ENCODE results near the gene CLRN2. TPM values are rescaled to one million over a fixed set of nuclear protein-coding genes. Genes with fewer than 3 reads are reported as not detected.

The CLRN2 gene
- total RNA-seq, 1 experiment from 2014 or later, result not detected

- H3K27ac Mint-ChIP-seq, result no peak overlapping the region
- CTCF ChIA-PET, result interaction anchor here (0.6 to 1.9 kb wide), 5 partner anchors 8 to 234 kb away, joined by 5 to 7 read pairs (median 5); no protein-coding TSS in a partner anchor
Measured at GRCh38 chr4:17468619-17469221, 46.2 kb upstream of the CLRN2 start.

GRCh38 chr4:17469931-17470674 is 44.9 kb upstream of the CLRN2 start:
- Mint-ChIP-seq H3K4me3 (no peak overlapping the region), H3K4me1 (peaks cover 4% of the 10 kb centered on the region), H3K9me3 (no peaks in the 10 kb centered on the region), H3K27ac (no peak overlapping the region), H3K36me3 (no peaks in the 10 kb centered on the region), H3K27me3 (ENCODE audit: low read depth) (no peaks in the 10 kb centered on the region)
- CTCF ChIA-PET, result interaction anchor here (0.5 to 1.9 kb wide), 5 partner anchors 10 to 1135 kb away, joined by 4 to 7 read pairs (median 5); no protein-coding TSS in a partner anchor
- ATAC-seq (no peak), DNase-seq (ENCODE audit: low spot score) (no peak)
- POLR2A ChIA-PET, result no interaction called here
- no peak for TF ChIP-seq ZBTB21 (CRISPR knock-in tag; IDR thresholded peaks at IDR 0.05; ENCODE audit: borderline replicate concordance)
- no peak for TF ChIP-seq SP1 (CRISPR knock-in tag; conservative IDR thresholded peaks at IDR 0.05)
- no peak for TF ChIP-seq TEAD1 (CRISPR knock-in tag; IDR thresholded peaks at IDR 0.05)
- TF ChIP-seq ATF6 (CRISPR knock-in tag; IDR thresholded peaks at IDR 0.05), result no peak
- no peak for TF ChIP-seq ZNF138 (CRISPR knock-in tag; conservative IDR thresholded peaks at IDR 0.05)
- TF ChIP-seq HMGA2 (CRISPR knock-in tag; IDR thresholded peaks at IDR 0.05), result no peak
- TF ChIP-seq SOX15 (CRISPR knock-in tag; IDR thresholded peaks at IDR 0.05), result no peak
- no peak for TF ChIP-seq ZNF671 (CRISPR knock-in tag; IDR thresholded peaks at IDR 0.05)
- TF ChIP-seq, protein P1, sequence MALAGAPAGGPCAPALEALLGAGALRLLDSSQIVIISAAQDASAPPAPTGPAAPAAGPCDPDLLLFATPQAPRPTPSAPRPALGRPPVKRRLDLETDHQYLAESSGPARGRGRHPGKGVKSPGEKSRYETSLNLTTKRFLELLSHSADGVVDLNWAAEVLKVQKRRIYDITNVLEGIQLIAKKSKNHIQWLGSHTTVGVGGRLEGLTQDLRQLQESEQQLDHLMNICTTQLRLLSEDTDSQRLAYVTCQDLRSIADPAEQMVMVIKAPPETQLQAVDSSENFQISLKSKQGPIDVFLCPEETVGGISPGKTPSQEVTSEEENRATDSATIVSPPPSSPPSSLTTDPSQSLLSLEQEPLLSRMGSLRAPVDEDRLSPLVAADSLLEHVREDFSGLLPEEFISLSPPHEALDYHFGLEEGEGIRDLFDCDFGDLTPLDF (CRISPR knock-in tag; IDR thresholded peaks at IDR 0.05), result no peak
- TF ChIP-seq FOXP1 (CRISPR knock-in tag; IDR thresholded peaks at IDR 0.05; ENCODE audit: borderline replicate concordance), result no peak

More at GRCh38 chr4:17468619-17469221, 46.2 kb upstream of the CLRN2 start:
- POLR2A ChIA-PET, result no interaction called here
- no peak overlapping the region for H3K4me3 Mint-ChIP-seq
- H3K4me1 Mint-ChIP-seq, result peaks cover 4% of the 10 kb centered on the region
- H3K27me3 Mint-ChIP-seq (ENCODE audit: low read depth), result no peaks in the 10 kb centered on the region
- H3K9me3 Mint-ChIP-seq, result peaks cover 4% of the 10 kb centered on the region; the same call in 1 of the 2 replicates
- TF ChIP-seq ELF4 (CRISPR knock-in tag; IDR thresholded peaks at IDR 0.05; ENCODE audit: low read depth), result no peak
- TF ChIP-seq, protein P2, sequence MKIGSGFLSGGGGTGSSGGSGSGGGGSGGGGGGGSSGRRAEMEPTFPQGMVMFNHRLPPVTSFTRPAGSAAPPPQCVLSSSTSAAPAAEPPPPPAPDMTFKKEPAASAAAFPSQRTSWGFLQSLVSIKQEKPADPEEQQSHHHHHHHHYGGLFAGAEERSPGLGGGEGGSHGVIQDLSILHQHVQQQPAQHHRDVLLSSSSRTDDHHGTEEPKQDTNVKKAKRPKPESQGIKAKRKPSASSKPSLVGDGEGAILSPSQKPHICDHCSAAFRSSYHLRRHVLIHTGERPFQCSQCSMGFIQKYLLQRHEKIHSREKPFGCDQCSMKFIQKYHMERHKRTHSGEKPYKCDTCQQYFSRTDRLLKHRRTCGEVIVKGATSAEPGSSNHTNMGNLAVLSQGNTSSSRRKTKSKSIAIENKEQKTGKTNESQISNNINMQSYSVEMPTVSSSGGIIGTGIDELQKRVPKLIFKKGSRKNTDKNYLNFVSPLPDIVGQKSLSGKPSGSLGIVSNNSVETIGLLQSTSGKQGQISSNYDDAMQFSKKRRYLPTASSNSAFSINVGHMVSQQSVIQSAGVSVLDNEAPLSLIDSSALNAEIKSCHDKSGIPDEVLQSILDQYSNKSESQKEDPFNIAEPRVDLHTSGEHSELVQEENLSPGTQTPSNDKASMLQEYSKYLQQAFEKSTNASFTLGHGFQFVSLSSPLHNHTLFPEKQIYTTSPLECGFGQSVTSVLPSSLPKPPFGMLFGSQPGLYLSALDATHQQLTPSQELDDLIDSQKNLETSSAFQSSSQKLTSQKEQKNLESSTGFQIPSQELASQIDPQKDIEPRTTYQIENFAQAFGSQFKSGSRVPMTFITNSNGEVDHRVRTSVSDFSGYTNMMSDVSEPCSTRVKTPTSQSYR (CRISPR knock-in tag; IDR thresholded peaks at IDR 0.05), result no peak
- no peak for TF ChIP-seq CREB1 (CRISPR knock-in tag; IDR thresholded peaks at IDR 0.05)
- no peak for TF ChIP-seq GRHL2 (CRISPR knock-in tag; IDR thresholded peaks at IDR 0.05; ENCODE audit: insufficient replicate concordance, severe bottlenecking)
- TF ChIP-seq TCF7 (CRISPR knock-in tag; IDR thresholded peaks at IDR 0.05; ENCODE audit: low read depth), result no peak
- TF ChIP-seq HMGA2 (CRISPR knock-in tag; IDR thresholded peaks at IDR 0.05), result 0 out of 2 replicates have a peak, but pooled peaks have one; percentile 10
- no peak for TF ChIP-seq ZBTB43 (CRISPR knock-in tag; IDR thresholded peaks at IDR 0.05)
- TF ChIP-seq, protein P3, sequence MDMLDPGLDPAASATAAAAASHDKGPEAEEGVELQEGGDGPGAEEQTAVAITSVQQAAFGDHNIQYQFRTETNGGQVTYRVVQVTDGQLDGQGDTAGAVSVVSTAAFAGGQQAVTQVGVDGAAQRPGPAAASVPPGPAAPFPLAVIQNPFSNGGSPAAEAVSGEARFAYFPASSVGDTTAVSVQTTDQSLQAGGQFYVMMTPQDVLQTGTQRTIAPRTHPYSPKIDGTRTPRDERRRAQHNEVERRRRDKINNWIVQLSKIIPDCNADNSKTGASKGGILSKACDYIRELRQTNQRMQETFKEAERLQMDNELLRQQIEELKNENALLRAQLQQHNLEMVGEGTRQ (CRISPR knock-in tag; IDR thresholded peaks at IDR 0.05), result no peak
- TF ChIP-seq, protein P1 (CRISPR knock-in tag; IDR thresholded peaks at IDR 0.05), result no peak
- TF ChIP-seq, protein P4, sequence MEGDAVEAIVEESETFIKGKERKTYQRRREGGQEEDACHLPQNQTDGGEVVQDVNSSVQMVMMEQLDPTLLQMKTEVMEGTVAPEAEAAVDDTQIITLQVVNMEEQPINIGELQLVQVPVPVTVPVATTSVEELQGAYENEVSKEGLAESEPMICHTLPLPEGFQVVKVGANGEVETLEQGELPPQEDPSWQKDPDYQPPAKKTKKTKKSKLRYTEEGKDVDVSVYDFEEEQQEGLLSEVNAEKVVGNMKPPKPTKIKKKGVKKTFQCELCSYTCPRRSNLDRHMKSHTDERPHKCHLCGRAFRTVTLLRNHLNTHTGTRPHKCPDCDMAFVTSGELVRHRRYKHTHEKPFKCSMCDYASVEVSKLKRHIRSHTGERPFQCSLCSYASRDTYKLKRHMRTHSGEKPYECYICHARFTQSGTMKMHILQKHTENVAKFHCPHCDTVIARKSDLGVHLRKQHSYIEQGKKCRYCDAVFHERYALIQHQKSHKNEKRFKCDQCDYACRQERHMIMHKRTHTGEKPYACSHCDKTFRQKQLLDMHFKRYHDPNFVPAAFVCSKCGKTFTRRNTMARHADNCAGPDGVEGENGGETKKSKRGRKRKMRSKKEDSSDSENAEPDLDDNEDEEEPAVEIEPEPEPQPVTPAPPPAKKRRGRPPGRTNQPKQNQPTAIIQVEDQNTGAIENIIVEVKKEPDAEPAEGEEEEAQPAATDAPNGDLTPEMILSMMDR (IDR thresholded peaks at IDR 0.05), result peak; percentile 84
- TF ChIP-seq SOX15 (CRISPR knock-in tag; IDR thresholded peaks at IDR 0.05), result no peak
- TF ChIP-seq NR2C2 (CRISPR knock-in tag; IDR thresholded peaks at IDR 0.05), result no peak
- DNase-seq (ENCODE audit: low spot score), result peak; percentile 21
- no peaks in the 10 kb centered on the region for H3K36me3 Mint-ChIP-seq
- ATAC-seq, result no peak
